HT-29 (cell line): ENCODE data around the gene NUP93. TPM values are rescaled to one million over a fixed set of nuclear protein-coding genes. Genes with fewer than 3 reads are reported as not detected.

Source experiments
- DNase-seq: peaks from one replicate; pipeline ENCODE4 v3.0.0-alpha.2; 2015; ENCODE audit warnings: low spot score
- total RNA-seq: library from RNA; depleted of rRNA; stranded (reverse); fragments of >200 nt; shearing (Covaris generic); gene quantifications from 2 replicates; pipeline ENCODE4 v1.2.3, GENCODE V29; 2014; rRNA removed

The NUP93 gene
- 94.6 and 115 TPM in 2 replicates for total RNA-seq

DNA sequence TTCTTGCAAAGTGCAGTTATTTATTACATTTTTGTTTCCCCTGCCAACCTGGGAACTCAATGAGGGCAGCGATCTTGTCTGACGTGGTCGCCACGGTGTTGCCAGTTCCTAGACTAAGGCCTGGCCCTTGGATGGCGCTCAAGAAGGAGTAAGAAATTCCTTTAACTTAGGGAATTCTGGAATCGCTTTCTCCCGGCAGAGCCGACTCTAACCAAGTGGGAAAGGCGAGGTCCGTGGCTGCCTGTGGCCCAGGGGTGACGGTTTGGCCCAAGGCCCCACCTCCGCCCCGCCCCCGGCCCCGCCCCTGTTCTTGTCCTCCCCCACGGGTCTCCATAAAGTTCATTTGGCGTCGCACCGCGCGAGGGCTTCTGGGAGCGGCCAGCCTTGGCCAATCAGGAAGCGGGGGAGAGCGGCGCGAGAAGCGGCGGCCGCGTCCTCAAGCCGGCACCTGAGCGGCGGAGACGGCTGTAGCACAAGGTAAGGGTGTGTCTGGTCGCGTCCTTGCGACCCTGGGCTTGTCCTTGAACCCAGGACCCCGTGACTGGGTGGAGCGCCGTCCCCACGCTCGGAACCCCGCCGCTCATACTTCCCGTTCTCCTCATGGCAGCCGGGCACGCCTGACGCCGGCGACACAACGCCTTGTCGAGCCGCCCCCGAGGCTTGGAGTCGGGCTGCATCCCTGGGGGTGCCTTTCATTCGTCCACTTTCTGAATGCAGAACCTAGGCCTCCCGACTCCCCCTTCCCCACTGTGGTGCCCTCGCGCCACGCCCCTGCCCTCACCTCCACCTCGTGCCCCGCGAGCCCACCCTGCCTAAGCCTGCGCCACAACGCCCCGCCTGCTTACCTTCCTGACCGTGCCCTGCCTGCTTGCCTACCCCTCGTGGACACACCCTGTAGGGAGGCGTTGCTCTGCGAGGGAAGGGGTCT is at the start of gene NUP93:
Gene NUP93 (plus strand): TSS at position 395 of the 928 bp plus-strand sequence. CDS start 18,119 bp downstream, outside the sequence.
- peak; percentile 92 for DNase-seq

GRCh38 chr16:56681939-56682702 is 47.8 kb upstream of the NUP93 start, which contains the start of gene MT1X:
Gene MT1X, plus strand, starts transcription at chr16:56682470. Its CDS starts 71 bp downstream, at chr16:56682541.
- DNase-seq: peak; percentile 90

DNA sequence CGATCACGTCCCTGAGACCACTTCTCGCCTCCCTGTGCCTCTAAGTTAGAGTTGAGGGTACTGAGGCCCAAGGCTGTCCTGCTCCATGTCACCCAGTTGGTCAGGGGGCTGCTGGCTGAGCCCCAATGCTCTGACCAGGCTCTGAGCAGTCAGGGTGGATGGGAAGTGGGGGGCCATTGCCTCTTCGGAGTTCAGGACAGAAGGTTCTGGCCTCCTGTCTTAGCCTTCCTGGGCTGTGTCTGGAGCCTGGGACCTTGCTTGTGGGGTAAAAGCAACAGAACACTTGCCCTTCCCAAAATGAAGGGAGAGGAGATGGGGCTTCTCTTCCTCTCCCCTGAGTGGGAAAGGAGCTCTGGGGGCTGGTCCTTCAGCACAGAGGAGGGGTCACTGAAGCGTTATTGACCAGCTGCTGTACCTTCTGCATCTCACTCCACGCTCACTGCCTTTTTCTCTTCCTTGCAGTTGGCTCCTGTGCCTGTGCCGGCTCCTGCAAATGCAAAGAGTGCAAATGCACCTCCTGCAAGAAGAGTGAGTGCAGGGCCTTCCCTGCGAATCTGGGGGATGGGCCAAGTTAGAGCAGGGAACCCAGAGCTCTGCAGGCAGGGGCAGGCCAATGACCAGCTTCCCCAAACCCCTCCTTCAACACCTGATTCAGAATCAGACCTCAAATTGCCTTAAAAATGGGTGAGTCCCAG is 47.1 kb upstream of the NUP93 start:
- no peak for DNase-seq

DNA sequence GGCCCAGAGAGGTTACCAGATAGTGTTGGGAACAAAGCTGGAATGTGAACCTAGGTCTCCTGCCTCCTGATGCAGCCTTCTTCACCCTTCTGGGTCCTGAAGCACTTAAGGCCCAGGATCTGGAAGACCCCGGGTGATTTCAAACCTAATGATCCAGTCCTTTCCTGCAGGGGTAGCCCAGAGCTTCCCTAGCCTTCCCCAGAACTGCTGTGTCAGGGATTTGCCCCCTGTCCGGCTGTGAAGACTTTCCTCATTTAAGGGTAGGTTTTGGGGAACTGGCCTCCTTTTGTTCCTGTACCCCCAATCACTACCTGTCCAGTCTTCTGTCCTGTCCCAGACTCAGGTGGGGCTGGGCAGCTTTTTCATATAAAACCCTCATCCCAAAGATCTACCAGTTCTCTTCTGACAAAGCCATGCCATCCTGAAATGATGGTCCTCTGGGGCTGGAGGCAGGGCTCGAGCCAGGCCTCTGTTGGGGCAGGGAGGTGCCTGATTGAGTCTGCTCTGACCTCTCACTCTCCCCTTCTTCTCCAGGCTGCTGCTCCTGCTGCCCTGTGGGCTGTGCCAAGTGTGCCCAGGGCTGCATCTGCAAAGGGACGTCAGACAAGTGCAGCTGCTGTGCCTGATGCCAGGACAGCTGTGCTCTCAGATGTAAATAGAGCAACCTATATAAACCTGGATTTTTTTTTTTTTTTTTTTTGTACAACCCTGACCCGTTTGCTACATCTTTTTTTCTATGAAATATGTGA is 46.3 kb upstream of the NUP93 start:
- DNase-seq: no peak

- DNase-seq: no peak
Observed at GRCh38 chr16:56684256-56684925, 45.5 kb upstream of the NUP93 start.

DNA sequence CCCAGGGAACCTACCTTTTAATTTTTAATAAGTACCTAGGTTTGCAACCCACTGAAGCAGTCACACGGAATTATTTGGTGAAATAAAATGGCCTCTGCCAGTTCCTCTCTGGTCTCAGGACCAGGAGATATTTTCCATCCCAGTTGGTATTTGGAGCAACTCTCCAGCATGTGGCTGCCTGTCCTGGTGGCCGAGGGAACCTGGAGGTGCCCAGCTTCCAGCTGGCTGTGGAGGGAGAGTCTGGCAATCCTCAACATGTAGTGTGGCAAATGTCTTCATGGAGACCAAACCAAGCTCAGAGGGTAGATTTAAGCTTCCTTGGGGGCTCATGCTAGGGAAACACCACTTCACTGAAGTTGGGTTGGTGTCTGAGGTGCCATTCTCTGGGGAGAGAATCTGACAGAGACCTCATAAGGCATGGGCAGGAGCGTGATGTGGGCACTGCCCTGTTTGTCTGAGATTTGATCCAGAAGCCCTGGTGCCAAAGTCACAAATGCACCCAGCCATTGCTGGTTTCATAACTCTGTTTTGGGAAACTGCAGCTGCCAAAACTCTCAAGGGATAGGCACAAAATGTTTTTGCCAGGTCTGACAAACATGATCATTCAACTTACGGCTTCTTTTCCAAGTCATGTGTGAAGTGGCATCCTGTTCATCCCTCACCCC is 44.9 kb upstream of the NUP93 start:
- no peak for DNase-seq

DNA sequence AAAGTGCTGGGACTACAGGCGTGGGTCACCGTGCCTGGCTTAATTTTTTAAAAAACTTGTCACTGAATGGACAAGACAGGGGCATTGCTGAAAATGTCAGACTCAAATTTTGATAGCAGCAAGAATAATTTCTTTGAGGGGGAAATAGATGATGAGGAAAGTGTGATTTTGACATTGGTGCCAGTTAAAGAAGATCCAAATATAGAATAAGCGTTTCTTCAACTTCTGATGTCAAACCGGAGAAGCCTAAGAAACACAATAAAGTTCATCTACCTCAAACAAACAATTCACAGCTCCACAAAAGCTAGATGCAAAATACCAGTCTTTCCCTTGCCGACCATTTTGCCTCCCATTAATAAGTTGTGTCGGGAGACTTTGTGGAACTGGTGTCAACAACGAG is 43.2 kb upstream of the NUP93 start:
- DNase-seq: no peak

DNA sequence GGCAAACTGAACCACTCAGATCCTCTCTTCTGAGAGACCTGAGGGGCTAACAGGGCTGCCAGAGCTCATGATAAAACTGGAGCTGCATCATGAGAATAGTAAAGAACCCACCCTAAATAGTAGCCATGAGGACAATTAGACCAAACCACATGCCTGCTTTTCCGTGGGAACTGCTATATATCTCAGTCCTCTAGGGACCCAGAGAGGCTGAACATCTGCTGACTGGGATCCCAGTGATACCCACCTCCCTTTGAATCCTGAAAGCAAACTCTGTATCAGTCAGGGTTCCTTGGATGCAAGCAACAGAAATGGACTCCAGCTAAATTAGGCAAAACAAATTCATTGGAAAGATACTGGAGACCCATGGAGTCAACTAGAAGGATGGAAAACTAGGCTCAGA is 41.2 kb upstream of the NUP93 start:
- no peak for DNase-seq

DNA sequence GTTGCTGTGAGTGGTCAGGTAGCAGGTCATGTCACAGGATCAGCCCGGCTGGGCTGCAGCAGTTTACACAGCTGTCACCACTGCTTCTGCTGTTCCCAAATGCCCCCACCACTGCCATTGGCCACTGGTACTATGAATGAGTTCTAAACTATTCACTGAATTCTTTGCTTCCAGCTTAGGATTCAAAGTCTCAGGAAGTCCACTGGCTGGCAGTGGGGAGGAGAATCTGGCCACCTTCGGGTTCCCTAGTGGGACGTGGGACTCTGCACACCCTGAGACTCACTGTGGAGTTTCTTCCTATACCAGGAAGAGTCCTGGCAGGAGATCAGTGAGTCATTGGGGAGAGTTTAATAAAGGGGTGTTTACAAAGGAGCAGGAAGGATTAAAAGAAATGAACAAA is 40.8 kb upstream of the NUP93 start:
- no peak for DNase-seq

DNA sequence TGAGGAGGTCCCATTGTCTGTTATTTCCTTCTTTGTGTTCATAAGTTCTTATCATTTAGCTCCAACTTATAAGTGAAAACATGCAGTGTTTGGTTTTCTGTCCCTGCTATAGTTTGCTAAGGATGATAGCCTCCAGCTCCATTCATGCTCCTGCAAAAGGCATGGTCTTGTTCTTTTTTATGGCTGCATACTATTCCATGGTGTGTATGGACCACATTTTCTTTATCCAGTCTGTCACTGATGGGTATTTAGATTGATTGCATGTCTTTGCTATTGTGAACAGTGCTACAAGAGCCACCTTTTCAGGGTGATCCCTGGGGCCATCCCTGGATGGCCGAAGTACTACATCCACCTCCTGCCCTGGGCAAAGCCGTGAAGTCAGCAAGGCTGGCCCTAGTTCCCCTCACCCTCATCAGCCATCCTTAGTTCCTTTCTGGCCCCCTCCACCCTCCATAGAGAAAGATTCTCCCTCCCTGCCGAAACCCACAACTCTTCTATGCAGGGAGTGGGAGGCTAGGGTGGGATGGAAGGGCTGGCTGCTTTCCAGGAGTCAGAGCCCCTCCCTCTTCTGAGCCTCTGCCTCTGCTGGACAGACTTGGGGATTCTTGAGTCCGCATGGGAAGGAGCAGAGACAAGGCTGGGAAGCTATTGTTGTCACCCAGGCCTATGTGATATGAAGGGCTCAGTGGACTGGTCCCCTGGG is 39.4 kb upstream of the NUP93 start:
- no peak for DNase-seq

GRCh38 chr16:56691885-56692284 is 38.0 kb upstream of the NUP93 start:
- DNase-seq: peak; percentile 25

GRCh38 chr16:56695246-56695645 is 34.7 kb upstream of the NUP93 start:
- DNase-seq: no peak

GRCh38 chr16:56697456-56698155 is 32.3 kb upstream of the NUP93 start:
- DNase-seq: no peak

GRCh38 chr16:56700195-56700594 is 29.7 kb upstream of the NUP93 start:
- DNase-seq: no peak

GRCh38 chr16:56700631-56701030 is 29.3 kb upstream of the NUP93 start:
- DNase-seq: no peak

GRCh38 chr16:56701534-56701933 is 28.4 kb upstream of the NUP93 start:
- no peak for DNase-seq

DNA sequence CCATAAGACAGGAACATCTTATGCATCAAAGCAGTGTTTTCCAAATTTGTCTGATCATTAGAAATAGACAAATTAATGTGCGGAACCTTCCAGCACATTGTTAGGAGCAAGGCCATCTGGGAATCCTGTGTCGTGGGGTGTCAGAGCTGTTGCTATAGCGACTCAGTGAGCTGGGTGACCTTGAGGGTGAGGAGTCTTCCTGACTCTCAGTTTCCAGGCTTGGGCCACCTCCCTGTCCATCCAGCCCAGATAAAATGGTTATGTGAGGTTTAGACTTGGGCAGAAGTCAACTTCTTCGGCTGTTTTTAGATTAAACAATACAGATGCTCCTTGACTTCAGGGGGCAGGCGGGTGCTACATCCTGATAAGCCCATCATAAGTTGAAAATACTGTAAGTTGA is 27.1 kb upstream of the NUP93 start:
- no peak for DNase-seq

DNA sequence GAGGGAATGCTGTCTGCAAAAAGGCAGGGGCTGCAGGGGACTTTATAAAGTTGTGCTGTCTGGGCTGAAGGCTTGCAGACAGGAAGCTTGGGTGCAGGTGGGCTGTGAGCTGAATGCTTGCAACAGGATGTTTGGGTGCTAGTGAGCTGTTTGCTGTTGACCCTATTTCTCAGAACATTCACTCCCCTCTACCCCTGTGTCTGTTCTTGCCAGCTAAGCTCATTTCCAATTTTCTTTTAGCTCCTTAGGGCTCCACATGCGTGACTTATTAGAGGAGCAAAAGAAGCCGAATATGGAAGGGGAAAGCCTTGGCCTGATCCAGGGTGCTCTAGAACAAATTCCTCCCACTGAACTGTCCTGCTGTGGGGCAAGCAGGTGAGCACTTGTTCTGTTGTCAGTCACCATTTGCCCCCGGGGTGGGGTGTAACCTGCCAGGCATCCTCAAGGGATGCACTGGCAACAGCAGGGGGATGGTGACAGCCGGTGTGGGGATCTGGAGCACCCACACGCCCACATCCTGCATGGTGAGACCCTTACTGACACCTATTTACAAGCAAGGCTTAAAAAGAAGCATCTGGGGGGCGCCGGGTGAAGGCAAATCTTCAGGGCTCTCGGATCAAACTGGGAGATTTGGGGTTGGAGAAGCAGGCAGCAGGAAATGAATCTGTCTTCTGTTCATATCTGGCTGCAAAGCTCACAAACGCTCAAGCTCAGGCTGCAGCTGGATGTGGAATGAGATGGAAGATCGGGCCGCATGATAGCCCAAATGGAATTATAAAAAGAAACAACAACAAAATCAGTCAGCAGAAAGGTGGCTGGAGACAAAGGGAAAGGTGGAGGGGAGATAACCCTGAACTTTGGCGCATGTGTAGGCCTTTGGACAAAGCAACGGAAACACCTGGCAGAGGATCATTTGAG is 21.1 kb upstream of the NUP93 start:
- DNase-seq: no peak
